Smooth muscle cell (in vitro differentiated cells): Measurements from ENCODE around the gene BPGM. TPM values are rescaled to one million over a fixed set of nuclear protein-coding genes. Genes with fewer than 3 reads are reported as not detected.

Experiments
- DNase-seq: peaks from one replicate; lab custom pipeline; 2025; ENCODE audit not compliant: unreplicated experiment; lab: John Stamatoyannopoulos, UW
- H2AFZ ChIP-seq: fragments of 200-600 bp; sonication (generic); 2 replicates; pipeline ENCODE4 v1.6.0; 2016; ENCODE audit warnings: antibody characterized with exemption, low read depth, mild to moderate bottlenecking
- H3F3A ChIP-seq: fragments of 200-600 bp; sonication (generic); 2 replicates; pipeline ENCODE4 v1.6.0; 2017; ENCODE audit warnings: antibody characterized with exemption, low read depth
- H3K27ac ChIP-seq: fragments of 200-600 bp; sonication (generic); 2 replicates; pipeline ENCODE4 v1.5.1; 2016; ENCODE audit warnings: low read depth, mild to moderate bottlenecking
- H3K27me3 ChIP-seq: fragments of 200-600 bp; sonication (generic); 2 replicates; pipeline ENCODE4 v1.6.1; 2016; ENCODE audit warnings: low read depth, mild to moderate bottlenecking
- H3K36me3 ChIP-seq: fragments of 200-600 bp; sonication (generic); 2 replicates; pipeline ENCODE4 v1.5.1; 2016; ENCODE audit warnings: low read depth
- H3K4me1 ChIP-seq: fragments of 200-600 bp; sonication (generic); 2 replicates; pipeline ENCODE4 v1.5.1; 2016; ENCODE audit warnings: low read depth
- H3K4me2 ChIP-seq: fragments of 200-600 bp; sonication (generic); 2 replicates; pipeline ENCODE4 v1.6.0; 2016; ENCODE audit warnings: mild to moderate bottlenecking
- H3K4me3 ChIP-seq: fragments of 200-600 bp; sonication (generic); 2 replicates; pipeline ENCODE4 v1.5.1; 2016; ENCODE audit warnings: mild to moderate bottlenecking
- H3K79me2 ChIP-seq: fragments of 200-600 bp; sonication (generic); 2 replicates; pipeline ENCODE4 v1.6.0; 2016; ENCODE audit warnings: low read depth, mild to moderate bottlenecking
- H3K9ac ChIP-seq: fragments of 200-600 bp; sonication (generic); 2 replicates; pipeline ENCODE4 v1.6.0; 2016; ENCODE audit warnings: low read depth
- H3K9me3 ChIP-seq: fragments of 200-600 bp; sonication (generic); replicated peaks from 2 replicates; pipeline ENCODE4 v1.5.1; 2016; ENCODE audit warnings: low read depth
- H4K20me1 ChIP-seq: fragments of 200-600 bp; sonication (generic); 2 replicates; pipeline ENCODE4 v1.6.0; 2016; ENCODE audit warnings: low read depth
- WGBS: methylation state at CpG from one replicate; pipeline ENCODE4 v1.1.7; 2016; ENCODE audit warnings: low lambda C conversion rate; 5-methylcytosine and 5-hydroxymethylcytosine counted together
- polyA plus RNA-seq: library from polyadenylated mRNA; unstranded; fragments of >200 nt; fragmentation: Nextera tagmentation; extraction: Ambion mirVana; gene quantifications from 2 replicates; pipeline ENCODE4 v1.2.1, GENCODE V29; 2016
- total RNA-seq: library from RNA; depleted of rRNA; stranded (reverse); fragments of >200 nt; gene quantifications from 2 replicates; pipeline ENCODE4 v1.2.3, GENCODE V29; 2014
- TF ChIP-seq, protein P1 (sequence below): fragments of 200-600 bp; sonication (generic); IDR thresholded peaks from 2 replicates; pipeline ENCODE4 v1.5.1; 2017; ENCODE audit warnings: borderline replicate concordance, mild to moderate bottlenecking, antibody characterized with exemption; ENCODE audit not compliant: insufficient read depth, poor library complexity, severe bottlenecking

Gene BPGM
- total and polyA plus RNA-seq, 2 experiments from 2014 or later, result 65.1 to 76.9 TPM

DNA sequence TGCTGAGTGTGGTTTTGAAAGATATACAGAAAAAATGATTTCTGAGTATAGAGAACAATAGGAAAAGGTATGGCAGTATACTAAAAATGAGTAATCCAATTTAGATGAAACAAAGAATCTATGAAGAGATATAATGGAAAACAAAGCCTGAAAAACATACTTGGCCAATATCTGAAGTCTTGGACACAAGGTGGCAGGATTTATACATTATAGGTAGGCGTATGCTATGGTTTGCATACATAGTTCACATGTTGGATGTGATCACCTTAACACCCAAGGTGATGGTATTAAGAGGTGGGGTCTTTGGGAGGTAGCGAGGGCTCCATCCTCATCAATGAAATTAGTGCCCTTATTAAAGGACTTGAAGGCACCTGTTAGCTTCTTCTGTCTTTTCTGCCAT, 34.5 kb upstream of the BPGM start:
- peaks cover 4% of the 10 kb centered on the region for H3K27me3 ChIP-seq
- 98% methylated on average over 2 of the region's 2 CpGs for WGBS
- TF ChIP-seq, protein P1, sequence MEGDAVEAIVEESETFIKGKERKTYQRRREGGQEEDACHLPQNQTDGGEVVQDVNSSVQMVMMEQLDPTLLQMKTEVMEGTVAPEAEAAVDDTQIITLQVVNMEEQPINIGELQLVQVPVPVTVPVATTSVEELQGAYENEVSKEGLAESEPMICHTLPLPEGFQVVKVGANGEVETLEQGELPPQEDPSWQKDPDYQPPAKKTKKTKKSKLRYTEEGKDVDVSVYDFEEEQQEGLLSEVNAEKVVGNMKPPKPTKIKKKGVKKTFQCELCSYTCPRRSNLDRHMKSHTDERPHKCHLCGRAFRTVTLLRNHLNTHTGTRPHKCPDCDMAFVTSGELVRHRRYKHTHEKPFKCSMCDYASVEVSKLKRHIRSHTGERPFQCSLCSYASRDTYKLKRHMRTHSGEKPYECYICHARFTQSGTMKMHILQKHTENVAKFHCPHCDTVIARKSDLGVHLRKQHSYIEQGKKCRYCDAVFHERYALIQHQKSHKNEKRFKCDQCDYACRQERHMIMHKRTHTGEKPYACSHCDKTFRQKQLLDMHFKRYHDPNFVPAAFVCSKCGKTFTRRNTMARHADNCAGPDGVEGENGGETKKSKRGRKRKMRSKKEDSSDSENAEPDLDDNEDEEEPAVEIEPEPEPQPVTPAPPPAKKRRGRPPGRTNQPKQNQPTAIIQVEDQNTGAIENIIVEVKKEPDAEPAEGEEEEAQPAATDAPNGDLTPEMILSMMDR, result no peak

DNA sequence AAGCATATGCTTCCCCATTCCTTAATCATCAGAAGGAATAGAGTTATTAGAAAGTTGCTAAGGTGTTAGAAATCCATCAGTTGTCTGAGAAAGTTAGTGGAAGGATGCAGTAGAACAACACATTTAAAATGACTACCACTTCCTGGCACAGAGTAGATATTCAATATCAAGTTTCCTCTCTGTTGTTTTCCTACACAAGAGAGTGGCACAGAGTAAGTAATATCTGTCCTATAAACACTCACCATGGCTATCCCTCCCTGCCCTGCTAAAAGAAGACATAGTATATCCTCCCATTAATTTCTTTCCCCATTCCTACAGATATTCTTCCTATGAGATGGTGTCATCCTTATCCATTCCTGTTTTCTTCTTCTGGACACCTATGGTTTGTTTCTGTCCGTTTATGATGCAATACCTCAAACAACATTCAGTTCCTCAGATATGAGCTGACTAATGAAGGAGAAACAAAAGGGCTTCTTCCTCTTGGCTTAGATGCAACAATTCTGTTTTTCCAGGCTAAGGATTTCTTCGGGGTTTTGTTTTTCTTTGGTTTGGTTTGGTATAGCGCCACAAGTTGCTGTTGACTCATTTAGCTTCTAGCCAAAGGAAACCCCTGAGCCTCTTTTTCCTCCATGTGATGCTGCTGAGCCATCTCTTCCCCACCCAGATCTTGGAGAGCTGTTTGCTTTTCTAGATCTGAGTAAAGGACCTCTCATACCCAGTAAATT, 32.9 kb upstream of the BPGM start:
- Histone ChIP-seq H4K20me1 (no peaks in the 10 kb centered on the region), H3K27me3 (no peaks in the 10 kb centered on the region), H3K79me2 (no peaks in the 10 kb centered on the region), H3K4me2 (no peak overlapping the region), H3K4me1 (no peaks in the 10 kb centered on the region), H3K9ac (no peak overlapping the region), H3K4me3 (no peak overlapping the region), H3K36me3 (no peaks in the 10 kb centered on the region), H3K9me3 (no peaks in the 10 kb centered on the region), H3F3A (no peaks in the 10 kb centered on the region), H2AFZ (peak overlapping the region; percentile 12), H3K27ac (peak overlapping the region; percentile 59)
- 50% methylated on average over 3 of the region's 3 CpGs for WGBS
- TF ChIP-seq, protein P1, result no peak
- no peak for DNase-seq

More for the DNA sequence above, 34.5 kb upstream of the BPGM start:
- no peaks in the 10 kb centered on the region for H3K79me2 ChIP-seq
- H3K4me3 ChIP-seq, result no peak overlapping the region
- H3K9me3 ChIP-seq, result no peaks in the 10 kb centered on the region
- H2AFZ ChIP-seq, result no peak overlapping the region
- no peaks in the 10 kb centered on the region for H3K36me3 ChIP-seq
- DNase-seq, result no peak
- H4K20me1 ChIP-seq, result no peaks in the 10 kb centered on the region
- no peaks in the 10 kb centered on the region for H3F3A ChIP-seq
- no peak overlapping the region for H3K9ac ChIP-seq
- no peak overlapping the region for H3K27ac ChIP-seq
- H3K4me1 ChIP-seq, result no peaks in the 10 kb centered on the region
- H3K4me2 ChIP-seq, result no peak overlapping the region

DNA sequence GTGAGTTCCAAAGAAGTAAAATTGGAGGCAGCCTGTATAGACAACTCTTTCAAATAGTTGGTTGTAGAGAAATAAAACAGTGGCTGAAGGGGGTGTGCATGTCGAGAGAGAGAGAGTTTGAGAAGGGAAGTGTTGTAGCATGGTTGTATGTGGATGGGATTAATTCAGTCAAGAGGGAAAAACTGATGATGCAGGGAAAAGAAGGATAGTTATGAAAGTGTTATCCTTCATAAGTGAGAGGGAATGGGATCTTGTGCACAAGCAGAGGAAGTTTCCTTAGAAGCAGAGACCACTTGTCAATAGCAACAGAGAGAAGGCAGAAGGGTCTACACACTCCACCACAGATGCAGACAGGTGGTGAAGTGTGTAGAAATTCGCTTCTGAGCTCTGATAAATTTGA, 30.0 kb upstream of the BPGM start:
- 76% methylated on average over 2 of the region's 2 CpGs for WGBS
- TF ChIP-seq, protein P1, result no peak
- Histone ChIP-seq H3K9ac (no peak overlapping the region), H2AFZ (no peak overlapping the region), H4K20me1 (no peaks in the 10 kb centered on the region), H3K9me3 (no peaks in the 10 kb centered on the region), H3F3A (no peaks in the 10 kb centered on the region), H3K4me1 (peaks cover 3% of the 10 kb centered on the region), H3K27me3 (no peaks in the 10 kb centered on the region), H3K4me2 (no peak overlapping the region), H3K4me3 (no peak overlapping the region), H3K27ac (no peak overlapping the region), H3K79me2 (no peaks in the 10 kb centered on the region), H3K36me3 (no peaks in the 10 kb centered on the region)
- DNase-seq, result no peak
